Glutamatergic neuron (in vitro differentiated cells): Measurements from ENCODE around the gene DCST1. TPM values are rescaled to one million over a fixed set of nuclear protein-coding genes. Genes with fewer than 3 reads are reported as not detected.

Experiments used
- DNase-seq: peaks from one replicate; pipeline ENCODE4 v3.0.0; 2022
- H3K27ac Mint-ChIP-seq: one replicate; pipeline ENCODE4 v1.8.0; 2020; ENCODE audit warnings: mild to moderate bottlenecking, mixed read lengths, inconsistent platforms; ENCODE audit not compliant: unreplicated experiment
- H3K27me3 Mint-ChIP-seq: one replicate; pipeline ENCODE4 v1.8.0; 2020; ENCODE audit warnings: mild to moderate bottlenecking, moderate library complexity, mixed read lengths, inconsistent platforms; ENCODE audit not compliant: unreplicated experiment
- H3K36me3 Mint-ChIP-seq: one replicate; pipeline ENCODE4 v1.8.0; 2020; ENCODE audit warnings: mild to moderate bottlenecking, mixed read lengths, inconsistent platforms; ENCODE audit not compliant: unreplicated experiment
- H3K4me1 Mint-ChIP-seq: one replicate; pipeline ENCODE4 v1.8.0; 2020; ENCODE audit warnings: mild to moderate bottlenecking, low read depth, mixed read lengths, inconsistent platforms; ENCODE audit not compliant: unreplicated experiment
- H3K4me3 Mint-ChIP-seq: one replicate; pipeline ENCODE4 v1.8.0; 2020; ENCODE audit warnings: mild to moderate bottlenecking, mixed read lengths, inconsistent platforms; ENCODE audit not compliant: unreplicated experiment
- H3K9me3 Mint-ChIP-seq: one replicate; pipeline ENCODE4 v1.8.0; 2020; ENCODE audit warnings: mild to moderate bottlenecking, moderate library complexity, mixed read lengths, inconsistent platforms; ENCODE audit not compliant: unreplicated experiment
- total RNA-seq: library from RNA; stranded (reverse); fragmentation: NEBNext Ultra II Directional; extraction: Animal tissue kit (Norgen Biotek cat#: 25700); gene quantifications from one replicate; pipeline ENCODE4 v1.2.1, GENCODE V29; 2021; ENCODE audit not compliant: unreplicated experiment
- TF ChIP-seq, protein P1 (sequence below): fragments of 200-600 bp; sonication (generic); IDR thresholded peaks from one replicate; pipeline ENCODE4 v1.5.0; 2021; ENCODE audit not compliant: partially characterized antibody, unreplicated experiment

The DCST1 gene
- total RNA-seq, 1 donor from 2014 or later: not detected

DNA sequence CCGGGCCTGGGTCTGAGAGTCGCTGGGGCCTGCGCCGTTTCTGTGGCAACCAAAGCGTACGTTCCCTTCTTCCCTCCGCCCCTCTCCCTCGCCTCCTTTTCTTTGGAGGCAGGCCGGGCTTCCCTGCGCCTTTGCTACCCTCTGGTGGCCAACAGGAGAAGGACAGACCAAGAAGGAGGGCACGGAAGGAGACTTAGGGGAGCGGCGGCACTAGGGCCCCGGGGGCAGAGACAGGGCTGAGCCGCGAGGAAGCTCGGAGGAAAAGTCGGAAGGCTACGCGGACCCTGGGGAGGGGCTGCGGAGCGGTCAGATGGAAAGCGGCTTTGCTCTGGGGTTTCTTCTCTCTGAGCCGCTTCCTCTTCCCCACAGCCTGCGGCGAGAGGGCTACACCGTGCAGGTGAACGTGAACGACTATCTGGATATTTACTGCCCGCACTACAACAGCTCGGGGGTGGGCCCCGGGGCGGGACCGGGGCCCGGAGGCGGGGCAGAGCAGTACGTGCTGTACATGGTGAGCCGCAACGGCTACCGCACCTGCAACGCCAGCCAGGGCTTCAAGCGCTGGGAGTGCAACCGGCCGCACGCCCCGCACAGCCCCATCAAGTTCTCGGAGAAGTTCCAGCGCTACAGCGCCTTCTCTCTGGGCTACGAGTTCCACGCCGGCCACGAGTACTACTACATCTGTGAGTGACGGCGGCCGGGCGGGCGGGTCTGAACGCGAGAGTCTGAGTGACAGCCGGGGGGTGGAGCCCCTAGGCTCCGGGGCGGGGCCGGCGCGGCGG is 51.3 kb downstream of the DCST1 start:
- peak overlapping the region; percentile 64 for H3K27ac Mint-ChIP-seq
- TF ChIP-seq, protein P1, sequence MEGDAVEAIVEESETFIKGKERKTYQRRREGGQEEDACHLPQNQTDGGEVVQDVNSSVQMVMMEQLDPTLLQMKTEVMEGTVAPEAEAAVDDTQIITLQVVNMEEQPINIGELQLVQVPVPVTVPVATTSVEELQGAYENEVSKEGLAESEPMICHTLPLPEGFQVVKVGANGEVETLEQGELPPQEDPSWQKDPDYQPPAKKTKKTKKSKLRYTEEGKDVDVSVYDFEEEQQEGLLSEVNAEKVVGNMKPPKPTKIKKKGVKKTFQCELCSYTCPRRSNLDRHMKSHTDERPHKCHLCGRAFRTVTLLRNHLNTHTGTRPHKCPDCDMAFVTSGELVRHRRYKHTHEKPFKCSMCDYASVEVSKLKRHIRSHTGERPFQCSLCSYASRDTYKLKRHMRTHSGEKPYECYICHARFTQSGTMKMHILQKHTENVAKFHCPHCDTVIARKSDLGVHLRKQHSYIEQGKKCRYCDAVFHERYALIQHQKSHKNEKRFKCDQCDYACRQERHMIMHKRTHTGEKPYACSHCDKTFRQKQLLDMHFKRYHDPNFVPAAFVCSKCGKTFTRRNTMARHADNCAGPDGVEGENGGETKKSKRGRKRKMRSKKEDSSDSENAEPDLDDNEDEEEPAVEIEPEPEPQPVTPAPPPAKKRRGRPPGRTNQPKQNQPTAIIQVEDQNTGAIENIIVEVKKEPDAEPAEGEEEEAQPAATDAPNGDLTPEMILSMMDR: peak; percentile 87
- peaks cover 10% of the 10 kb centered on the region for H3K9me3 Mint-ChIP-seq
- peaks cover 18% of the 10 kb centered on the region for H3K4me1 Mint-ChIP-seq
- H3K36me3 Mint-ChIP-seq: no peaks in the 10 kb centered on the region
- peak overlapping the region; percentile 93 for H3K4me3 Mint-ChIP-seq
- H3K27me3 Mint-ChIP-seq: peaks cover 24% of the 10 kb centered on the region
- peak; percentile 95 for DNase-seq

DNA sequence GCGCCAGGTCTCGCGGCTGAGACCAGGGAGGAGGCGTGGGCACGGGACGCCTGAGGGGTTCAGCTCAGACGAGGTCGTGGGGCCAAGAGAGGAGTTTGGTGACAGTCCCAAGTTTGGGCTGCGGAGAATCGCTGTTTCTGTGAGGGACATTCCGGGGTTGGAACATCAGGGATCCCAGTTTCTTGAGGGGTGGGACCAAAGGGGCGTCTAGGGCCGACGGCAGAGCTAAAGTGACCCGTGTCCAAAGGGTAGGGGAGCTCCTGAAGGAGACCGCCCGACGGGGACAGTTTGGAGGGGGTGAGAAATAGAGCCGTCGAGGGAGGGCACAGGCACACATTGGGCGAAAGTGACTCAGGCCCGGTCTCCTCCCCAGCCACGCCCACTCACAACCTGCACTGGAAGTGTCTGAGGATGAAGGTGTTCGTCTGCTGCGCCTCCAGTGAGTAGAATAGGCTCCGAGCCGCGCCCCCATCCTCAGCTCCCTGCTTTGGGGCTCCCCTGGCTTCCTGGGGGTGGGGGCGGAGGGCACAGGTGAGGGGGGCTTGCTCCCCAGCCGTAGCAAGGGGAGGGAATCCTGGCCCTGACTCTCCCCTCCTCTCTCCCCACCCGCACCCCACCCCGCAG is 52.0 kb downstream of the DCST1 start:
- TF ChIP-seq, protein P1: no peak
- Mint-ChIP-seq H3K4me3 (peak overlapping the region; percentile 93), H3K9me3 (peaks cover 10% of the 10 kb centered on the region), H3K27ac (peak overlapping the region; percentile 38), H3K4me1 (peaks cover 18% of the 10 kb centered on the region), H3K36me3 (no peaks in the 10 kb centered on the region), H3K27me3 (peaks cover 24% of the 10 kb centered on the region)
- no peak for DNase-seq

DNA sequence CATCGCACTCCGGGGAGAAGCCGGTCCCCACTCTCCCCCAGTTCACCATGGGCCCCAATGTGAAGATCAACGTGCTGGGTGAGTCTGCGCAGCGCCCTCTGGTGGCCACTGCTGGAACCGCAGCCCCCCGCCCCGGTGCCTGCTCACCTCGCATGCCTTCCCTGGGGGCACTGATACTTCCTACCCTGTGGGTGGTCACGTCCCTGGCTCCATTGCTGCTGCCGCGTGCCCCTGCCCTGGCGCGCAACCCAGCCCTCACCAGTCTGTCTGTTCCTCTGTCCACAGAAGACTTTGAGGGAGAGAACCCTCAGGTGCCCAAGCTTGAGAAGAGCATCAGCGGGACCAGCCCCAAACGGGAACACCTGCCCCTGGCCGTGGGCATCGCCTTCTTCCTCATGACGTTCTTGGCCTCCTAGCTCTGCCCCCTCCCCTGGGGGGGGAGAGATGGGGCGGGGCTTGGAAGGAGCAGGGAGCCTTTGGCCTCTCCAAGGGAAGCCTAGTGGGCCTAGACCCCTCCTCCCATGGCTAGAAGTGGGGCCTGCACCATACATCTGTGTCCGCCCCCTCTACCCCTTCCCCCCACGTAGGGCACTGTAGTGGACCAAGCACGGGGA is 52.6 kb downstream of the DCST1 start:
- Mint-ChIP-seq H3K27me3 (peaks cover 21% of the 10 kb centered on the region), H3K4me3 (no peak overlapping the region), H3K27ac (no peak overlapping the region), H3K4me1 (peaks cover 16% of the 10 kb centered on the region), H3K36me3 (no peaks in the 10 kb centered on the region), H3K9me3 (peaks cover 8% of the 10 kb centered on the region)
- DNase-seq: peak; percentile 85
- TF ChIP-seq, protein P1: peak; percentile 100

DNA sequence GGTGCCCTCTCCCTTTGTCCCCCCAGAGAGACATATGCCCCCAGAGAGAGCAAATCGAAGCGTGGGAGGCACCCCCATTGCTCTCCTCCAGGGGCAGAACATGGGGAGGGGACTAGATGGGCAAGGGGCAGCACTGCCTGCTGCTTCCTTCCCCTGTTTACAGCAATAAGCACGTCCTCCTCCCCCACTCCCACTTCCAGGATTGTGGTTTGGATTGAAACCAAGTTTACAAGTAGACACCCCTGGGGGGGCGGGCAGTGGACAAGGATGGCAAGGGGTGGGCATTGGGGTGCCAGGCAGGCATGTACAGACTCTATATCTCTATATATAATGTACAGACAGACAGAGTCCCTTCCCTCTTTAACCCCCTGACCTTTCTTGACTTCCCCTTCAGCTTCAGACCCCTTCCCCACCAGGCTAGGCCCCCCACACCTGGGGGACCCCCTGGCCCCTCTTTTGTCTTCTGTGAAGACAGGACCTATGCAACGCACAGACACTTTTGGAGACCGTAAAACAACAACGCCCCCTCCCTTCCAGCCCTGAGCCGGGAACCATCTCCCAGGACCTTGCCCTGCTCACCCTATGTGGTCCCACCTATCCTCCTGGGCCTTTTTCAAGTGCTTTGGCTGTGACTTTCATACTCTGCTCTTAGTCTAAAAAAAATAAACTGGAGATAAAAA is 53.4 kb downstream of the DCST1 start:
- DNase-seq: no peak
- no peak overlapping the region for H3K4me3 Mint-ChIP-seq
- peaks cover 5% of the 10 kb centered on the region for H3K9me3 Mint-ChIP-seq
- no peak overlapping the region for H3K27ac Mint-ChIP-seq
- H3K27me3 Mint-ChIP-seq: peaks cover 16% of the 10 kb centered on the region
- TF ChIP-seq, protein P1: no peak
- H3K4me1 Mint-ChIP-seq: peaks cover 12% of the 10 kb centered on the region
- no peaks in the 10 kb centered on the region for H3K36me3 Mint-ChIP-seq
